Measurements from ENCODE around the gene NLK. TPM values are rescaled to one million over a fixed set of nuclear protein-coding genes. Genes with fewer than 3 reads are reported as not detected.

The NLK gene
- total and polyA plus RNA-seq, 2 donors (not counting 1 experiment from before 2014, with no cell fraction given), result 12.7 to 24.8 TPM

GRCh38 chr17:27997044-27997401 is 45.5 kb upstream of the NLK start:
- no peaks in the 10 kb centered on the region for H3K9me3 Mint-ChIP-seq (ENCODE audit: insufficient read depth)
- no peak for DNase-seq
- ChIA-PET CTCF (no interaction called here), POLR2A (no interaction called here)
- Histone ChIP-seq H3K27me3 (replicated peaks in 1 of 4; ENCODE audit: control extremely low read depth in 1 of 4, control insufficient read depth in 3 of 4, insufficient read depth in 4 of 4, low read length in 3 of 4) (peaks cover 0 to 14% (median 9%) of the 10 kb centered on the region in 4 experiments), H3K36me3 (replicated peaks in 1 of 2; ENCODE audit: control extremely low read depth in 1 of 2, control insufficient read depth in 1 of 2, extremely low read depth in 1 of 2, insufficient read depth in 2 of 2, low read length in 1 of 2) (no peaks in the 10 kb centered on the region), H3K4me3 (ENCODE audit: control extremely low read depth in 1 of 5, extremely low read depth in 1 of 5, insufficient read depth in 1 of 5, low read depth in 2 of 5, low read length in 4 of 5) (no peak overlapping the region), H3K4me2 (replicated peaks; ENCODE audit: low read depth, low read length, poor library complexity, severe bottlenecking) (no peak overlapping the region), H3K4me1 (ENCODE audit: control insufficient read depth in 2 of 2, insufficient read depth in 2 of 2, low read length in 2 of 2) (no peaks in the 10 kb centered on the region), H3K27ac (ENCODE audit: low read length in 2 of 2) (no peak overlapping the region), H3K9ac (ENCODE audit: low read length) (no peak overlapping the region), H3K9me3 (ENCODE audit: control extremely low read depth in 1 of 3, control insufficient read depth in 2 of 3, insufficient read depth in 1 of 3, low read length in 2 of 3) (no peaks in the 10 kb centered on the region), H3K79me2 (ENCODE audit: control insufficient read depth, insufficient read depth, low read length) (no peaks in the 10 kb centered on the region), H4K20me1 (ENCODE audit: control insufficient read depth, insufficient read depth, low read length, poor library complexity, severe bottlenecking) (no peaks in the 10 kb centered on the region), H2AFZ (ENCODE audit: insufficient read depth, low read depth, low read length, poor library complexity, severe bottlenecking) (no peak overlapping the region)
- H3K27ac Mint-ChIP-seq, result no peak overlapping the region
- H3K4me3 Mint-ChIP-seq, result no peak overlapping the region
- no peak for TF ChIP-seq EZH2 (IDR thresholded peaks at IDR 0.05; ENCODE audit: borderline replicate concordance, insufficient read depth, low read depth, low read length, poor library complexity, severe bottlenecking)
- TF ChIP-seq, protein P1, sequence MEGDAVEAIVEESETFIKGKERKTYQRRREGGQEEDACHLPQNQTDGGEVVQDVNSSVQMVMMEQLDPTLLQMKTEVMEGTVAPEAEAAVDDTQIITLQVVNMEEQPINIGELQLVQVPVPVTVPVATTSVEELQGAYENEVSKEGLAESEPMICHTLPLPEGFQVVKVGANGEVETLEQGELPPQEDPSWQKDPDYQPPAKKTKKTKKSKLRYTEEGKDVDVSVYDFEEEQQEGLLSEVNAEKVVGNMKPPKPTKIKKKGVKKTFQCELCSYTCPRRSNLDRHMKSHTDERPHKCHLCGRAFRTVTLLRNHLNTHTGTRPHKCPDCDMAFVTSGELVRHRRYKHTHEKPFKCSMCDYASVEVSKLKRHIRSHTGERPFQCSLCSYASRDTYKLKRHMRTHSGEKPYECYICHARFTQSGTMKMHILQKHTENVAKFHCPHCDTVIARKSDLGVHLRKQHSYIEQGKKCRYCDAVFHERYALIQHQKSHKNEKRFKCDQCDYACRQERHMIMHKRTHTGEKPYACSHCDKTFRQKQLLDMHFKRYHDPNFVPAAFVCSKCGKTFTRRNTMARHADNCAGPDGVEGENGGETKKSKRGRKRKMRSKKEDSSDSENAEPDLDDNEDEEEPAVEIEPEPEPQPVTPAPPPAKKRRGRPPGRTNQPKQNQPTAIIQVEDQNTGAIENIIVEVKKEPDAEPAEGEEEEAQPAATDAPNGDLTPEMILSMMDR (IDR thresholded peaks at IDR 0.05), result no peak
- no peaks in the 10 kb centered on the region for H3K4me1 Mint-ChIP-seq
- ATAC-seq (ENCODE audit: low read depth), result no peak
- peaks cover 19% of the 10 kb centered on the region for H3K27me3 Mint-ChIP-seq
- intact Hi-C loops (cut with micrococcal nuclease), result no loop called here

DNA sequence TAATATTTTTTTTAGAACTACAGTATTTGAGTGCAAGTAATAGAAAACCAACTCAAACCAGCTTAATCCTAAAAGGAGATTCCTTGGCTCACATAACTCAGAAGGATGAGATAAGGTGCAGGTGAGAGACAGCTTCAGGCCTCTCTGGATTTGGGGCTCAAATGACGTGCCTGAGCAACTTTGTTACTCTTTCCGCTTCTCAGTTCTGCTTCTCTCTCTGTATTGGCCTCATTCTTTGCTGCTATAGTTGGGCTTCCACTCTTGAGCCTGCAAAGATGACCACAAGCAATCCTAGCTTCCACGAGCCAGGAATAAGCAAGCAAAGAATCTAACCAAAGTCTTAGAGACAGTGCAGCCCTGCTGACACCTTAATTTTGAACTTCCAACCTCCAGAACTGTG is 45.0 kb upstream of the NLK start:
- POLR2A ChIA-PET, result no interaction called here
- ATAC-seq (ENCODE audit: low read depth) (no peak), DNase-seq (no peak)
- Histone ChIP-seq H4K20me1 (ENCODE audit: control insufficient read depth, insufficient read depth, low read length, poor library complexity, severe bottlenecking) (no peaks in the 10 kb centered on the region), H3K4me1 (ENCODE audit: control insufficient read depth in 2 of 2, insufficient read depth in 2 of 2, low read length in 2 of 2) (no peaks in the 10 kb centered on the region), H3K27ac (ENCODE audit: low read length in 2 of 2) (no peak overlapping the region), H3K79me2 (ENCODE audit: control insufficient read depth, insufficient read depth, low read length) (no peaks in the 10 kb centered on the region), H3K4me3 (ENCODE audit: control extremely low read depth in 1 of 5, extremely low read depth in 1 of 5, insufficient read depth in 1 of 5, low read depth in 2 of 5, low read length in 4 of 5) (no peak overlapping the region), H3K4me2 (replicated peaks; ENCODE audit: low read depth, low read length, poor library complexity, severe bottlenecking) (no peak overlapping the region), H2AFZ (ENCODE audit: insufficient read depth, low read depth, low read length, poor library complexity, severe bottlenecking) (no peak overlapping the region), H3K9me3 (ENCODE audit: control extremely low read depth in 1 of 3, control insufficient read depth in 2 of 3, insufficient read depth in 1 of 3, low read length in 2 of 3) (no peaks in the 10 kb centered on the region), H3K27me3 (replicated peaks in 1 of 4; ENCODE audit: control extremely low read depth in 1 of 4, control insufficient read depth in 3 of 4, insufficient read depth in 4 of 4, low read length in 3 of 4) (peaks cover 0 to 14% (median 7%) of the 10 kb centered on the region in 4 experiments), H3K36me3 (replicated peaks in 1 of 2; ENCODE audit: control extremely low read depth in 1 of 2, control insufficient read depth in 1 of 2, extremely low read depth in 1 of 2, insufficient read depth in 2 of 2, low read length in 1 of 2) (no peaks in the 10 kb centered on the region), H3K9ac (ENCODE audit: low read length) (no peak overlapping the region)
- CTCF ChIA-PET, result no interaction called here
- Mint-ChIP-seq H3K4me3 (no peak overlapping the region), H3K9me3 (ENCODE audit: insufficient read depth) (no peaks in the 10 kb centered on the region), H3K27ac (no peak overlapping the region), H3K4me1 (no peaks in the 10 kb centered on the region), H3K27me3 (peaks cover 19% of the 10 kb centered on the region)
- intact Hi-C loops (cut with micrococcal nuclease), result no loop called here
- TF ChIP-seq, protein P1 (IDR thresholded peaks at IDR 0.05), result no peak
- no peak for TF ChIP-seq EZH2 (IDR thresholded peaks at IDR 0.05; ENCODE audit: borderline replicate concordance, insufficient read depth, low read depth, low read length, poor library complexity, severe bottlenecking)
- WGBS (ENCODE audit: insufficient coverage), result 83% methylated on average over 3 of the region's 3 CpGs

Data from B cell (primary cell).